HUES64 (cell line): Measurements from ENCODE around the gene AGAP1.

Source experiments
- H3K27ac ChIP-seq: 2 replicates; pipeline ENCODE4 v1.7.0; 2013; ENCODE audit warnings: low read depth, low read length, inconsistent platforms
- H3K27me3 ChIP-seq: 2 replicates; pipeline ENCODE4 v1.6.1; 2013; ENCODE audit warnings: mild to moderate bottlenecking, low read length; ENCODE audit not compliant: insufficient read depth
- H3K36me3 ChIP-seq: 2 replicates; pipeline ENCODE4 v1.6.1; 2013; ENCODE audit warnings: mild to moderate bottlenecking, low read length; ENCODE audit not compliant: insufficient read depth
- H3K4me1 ChIP-seq: 2 replicates; pipeline ENCODE4 v1.6.1; 2013; ENCODE audit warnings: mild to moderate bottlenecking, low read length, moderate library complexity; ENCODE audit not compliant: insufficient read depth
- H3K4me3 ChIP-seq: 2 replicates; pipeline ENCODE4 v1.5.1; 2013; ENCODE audit warnings: mild to moderate bottlenecking, low read length, moderate library complexity
- H3K9ac ChIP-seq: 2 replicates; pipeline ENCODE4 v1.6.1; 2013; ENCODE audit warnings: mild to moderate bottlenecking, low read depth, low read length
- H3K9me3 ChIP-seq: 2 replicates; pipeline ENCODE4 v1.6.1; 2013; ENCODE audit warnings: low read depth, low read length; ENCODE audit not compliant: insufficient read depth
- WGBS: fragments of 150-250, 120-280 bp; methylation state at CpG from one replicate; pipeline ENCODE4 v1.1.7; 2013; ENCODE audit warnings: missing lambda C conversion rate; 5-methylcytosine and 5-hydroxymethylcytosine counted together

The AGAP1 gene

DNA sequence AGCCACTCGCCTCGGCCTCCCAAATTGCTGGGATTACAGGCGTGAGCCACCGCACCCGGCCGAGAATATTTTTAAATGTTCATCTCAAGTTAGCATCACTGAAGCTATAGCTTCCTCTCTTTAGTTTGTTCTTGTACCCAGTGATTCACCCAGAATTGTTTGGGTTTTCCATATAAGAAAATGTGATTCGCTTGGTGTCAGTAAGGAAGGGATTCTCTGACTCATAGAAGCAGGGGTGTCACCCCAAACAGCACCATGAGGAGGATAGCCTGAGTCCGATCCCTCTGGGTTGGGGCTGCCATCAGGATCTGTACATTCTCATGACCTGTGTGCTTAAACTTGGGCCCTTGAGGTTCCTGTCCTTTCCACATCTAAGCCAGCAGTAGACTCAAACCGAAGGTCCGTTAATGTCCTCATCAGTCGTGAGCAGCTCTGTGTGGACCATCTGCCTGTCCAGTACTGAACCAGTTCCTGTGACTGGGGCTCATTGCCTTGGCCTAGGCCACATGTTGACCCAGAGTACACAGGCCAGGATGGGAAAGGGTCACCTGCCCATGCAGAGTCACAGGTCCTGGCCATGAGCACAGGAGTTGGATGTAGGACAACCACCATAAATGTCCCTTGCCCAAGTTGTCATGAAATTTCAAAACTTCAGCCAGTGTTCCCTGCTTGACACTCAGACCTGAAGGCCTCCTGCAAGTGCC lies 362.5 kb downstream of the AGAP1 start:
- Histone ChIP-seq H3K4me1 (peaks cover 16% of the 10 kb centered on the region), H3K27ac (no peak overlapping the region), H3K4me3 (no peak overlapping the region), H3K9ac (no peak overlapping the region), H3K27me3 (no peaks in the 10 kb centered on the region), H3K36me3 (no peaks in the 10 kb centered on the region), H3K9me3 (no peaks in the 10 kb centered on the region)
- 97% methylated on average over 11 of the region's 11 CpGs for WGBS

DNA sequence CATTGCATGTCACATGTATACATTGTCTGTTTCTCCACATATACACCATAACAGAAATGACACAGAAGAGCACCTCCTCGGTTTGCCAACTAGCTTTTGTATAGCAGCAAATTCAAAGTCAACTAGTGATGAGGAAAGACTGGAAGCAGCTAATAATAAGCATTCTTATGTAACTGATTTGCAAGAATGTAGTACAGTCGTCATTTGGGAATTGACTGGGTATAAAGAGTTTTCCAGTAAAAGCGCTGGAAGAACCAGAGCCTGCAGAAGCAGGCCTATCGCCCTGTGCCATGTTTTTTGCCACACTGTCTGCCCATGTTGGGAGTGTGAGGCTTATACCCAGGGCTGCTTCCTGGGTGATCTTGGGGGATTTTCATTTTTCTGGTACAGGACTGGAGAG lies 363.8 kb downstream of the AGAP1 start:
- Histone ChIP-seq H3K27me3 (no peaks in the 10 kb centered on the region), H3K4me1 (peaks cover 11% of the 10 kb centered on the region), H3K4me3 (no peak overlapping the region), H3K36me3 (no peaks in the 10 kb centered on the region), H3K27ac (no peak overlapping the region), H3K9me3 (no peaks in the 10 kb centered on the region), H3K9ac (no peak overlapping the region)
- WGBS, result 91% methylated on average over 4 of the region's 4 CpGs

DNA sequence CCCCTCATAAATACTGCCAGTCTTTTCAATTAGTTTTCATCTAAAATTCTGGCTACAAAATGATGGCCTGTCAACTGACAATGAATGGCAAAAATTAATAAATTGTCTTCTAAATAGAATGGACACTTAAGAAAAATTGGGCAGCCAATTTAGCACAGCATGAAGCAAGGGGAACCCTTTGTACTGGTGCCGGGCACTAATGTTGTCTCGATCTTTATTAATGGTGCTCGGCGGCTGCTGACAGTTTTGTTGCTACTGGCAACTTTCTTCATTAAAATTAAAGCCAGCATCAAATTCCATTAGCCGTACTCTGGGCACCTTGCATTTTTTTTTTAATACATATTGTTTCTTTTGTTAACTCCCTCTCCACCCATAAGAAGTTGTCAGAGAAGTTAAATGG lies 365.0 kb downstream of the AGAP1 start:
- WGBS, result 94% methylated on average over 5 of the region's 5 CpGs
- H3K27ac ChIP-seq, result no peak overlapping the region
- peaks cover 11% of the 10 kb centered on the region for H3K4me1 ChIP-seq
- no peaks in the 10 kb centered on the region for H3K36me3 ChIP-seq
- no peak overlapping the region for H3K4me3 ChIP-seq
- H3K27me3 ChIP-seq, result no peaks in the 10 kb centered on the region
- no peak overlapping the region for H3K9ac ChIP-seq
- H3K9me3 ChIP-seq, result no peaks in the 10 kb centered on the region

DNA sequence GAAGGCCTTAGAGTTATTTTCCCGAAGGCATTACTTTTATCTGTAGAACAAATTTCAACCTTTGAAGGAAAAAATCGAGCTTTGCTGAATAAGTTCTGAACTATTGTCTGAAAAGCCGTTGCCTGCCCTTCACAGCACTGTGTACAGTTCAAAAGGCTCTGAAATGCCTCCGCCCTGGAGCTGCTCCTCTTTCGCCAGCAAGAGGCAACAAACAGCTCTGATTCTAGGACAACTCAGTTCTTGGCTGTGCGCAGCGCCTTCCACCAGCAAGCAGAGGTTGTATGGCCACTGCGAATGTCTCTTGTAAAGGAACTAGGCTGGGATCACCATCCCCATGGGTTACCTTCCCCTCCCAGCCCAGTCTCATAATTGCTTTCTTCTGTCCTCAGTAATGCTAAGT lies 365.8 kb downstream of the AGAP1 start:
- Histone ChIP-seq H3K27me3 (no peaks in the 10 kb centered on the region), H3K4me3 (no peak overlapping the region), H3K27ac (no peak overlapping the region), H3K36me3 (no peaks in the 10 kb centered on the region), H3K9ac (no peak overlapping the region), H3K4me1 (peaks cover 19% of the 10 kb centered on the region; the same call in 1 of the 2 replicates), H3K9me3 (no peaks in the 10 kb centered on the region)
- 91% methylated on average over 8 of the region's 8 CpGs for WGBS

DNA sequence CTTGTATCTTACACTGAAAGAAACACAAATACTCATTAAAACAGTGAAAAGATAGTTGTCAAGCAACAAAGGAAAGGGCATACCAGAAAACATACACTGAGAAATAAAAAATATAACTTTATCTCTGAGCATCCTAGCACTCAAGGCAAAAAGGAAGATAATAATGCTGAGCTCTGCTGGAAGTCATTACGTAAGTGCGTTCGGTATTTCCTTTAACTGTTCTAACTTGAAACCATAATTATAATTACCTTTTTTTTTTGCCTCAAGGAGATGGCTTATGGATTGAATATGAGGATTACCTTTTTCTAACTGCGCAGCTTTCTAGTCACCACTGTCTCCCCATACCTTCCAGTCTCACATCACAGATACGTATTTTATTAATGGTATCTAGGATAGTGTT lies 366.3 kb downstream of the AGAP1 start:
- no peak overlapping the region for H3K4me3 ChIP-seq
- no peak overlapping the region for H3K27ac ChIP-seq
- H3K9ac ChIP-seq, result no peak overlapping the region
- WGBS, result 94% methylated on average over 3 of the region's 5 CpGs
- H3K4me1 ChIP-seq, result peaks cover 23% of the 10 kb centered on the region; the same call in 1 of the 2 replicates
- H3K36me3 ChIP-seq, result no peaks in the 10 kb centered on the region
- H3K27me3 ChIP-seq, result no peaks in the 10 kb centered on the region
- H3K9me3 ChIP-seq, result no peaks in the 10 kb centered on the region

DNA sequence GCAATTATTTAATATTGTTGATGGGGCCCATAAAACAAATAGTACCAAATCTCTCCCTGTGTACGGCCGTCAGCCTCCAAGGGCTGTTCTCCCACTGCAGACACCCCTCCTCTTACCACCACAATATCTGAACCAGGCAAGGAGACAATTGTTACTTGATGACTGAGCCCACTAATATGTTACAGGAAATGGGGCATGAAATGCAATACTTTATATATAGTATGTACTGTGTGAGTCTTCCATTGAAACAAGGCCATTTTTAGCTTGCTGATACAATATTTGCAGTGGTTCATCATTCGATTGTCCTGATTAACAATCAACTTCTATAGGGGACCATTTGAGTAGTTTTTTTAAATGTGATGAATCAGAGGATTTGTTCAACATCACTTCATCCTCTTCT lies 367.0 kb downstream of the AGAP1 start:
- 93% methylated on average over 2 of the region's 3 CpGs for WGBS
- H3K36me3 ChIP-seq, result no peaks in the 10 kb centered on the region
- no peaks in the 10 kb centered on the region for H3K27me3 ChIP-seq
- H3K9me3 ChIP-seq, result no peaks in the 10 kb centered on the region
- no peak overlapping the region for H3K4me3 ChIP-seq
- H3K27ac ChIP-seq, result no peak overlapping the region
- no peak overlapping the region for H3K9ac ChIP-seq
- peaks cover 31% of the 10 kb centered on the region for H3K4me1 ChIP-seq

DNA sequence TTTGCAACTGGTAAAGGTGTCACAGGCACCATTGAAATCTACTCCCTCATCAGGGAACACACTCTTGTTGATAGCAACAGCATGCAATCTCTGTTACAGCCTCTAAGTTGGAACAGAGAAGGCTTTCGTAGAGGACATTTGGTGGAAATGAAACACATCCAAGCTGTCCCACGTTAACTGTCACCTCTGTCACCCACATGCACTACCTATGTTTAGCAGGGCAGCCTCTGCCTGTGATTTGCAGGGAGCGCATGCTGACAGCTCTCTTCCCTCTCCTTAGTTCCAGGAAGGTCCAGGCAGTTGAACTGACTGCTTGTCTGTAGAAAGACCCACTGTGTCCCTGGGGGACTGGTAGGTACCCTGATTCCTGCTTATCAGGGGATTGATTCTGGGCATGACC lies 367.5 kb downstream of the AGAP1 start:
- Histone ChIP-seq H3K9me3 (no peaks in the 10 kb centered on the region), H3K4me1 (peaks cover 36% of the 10 kb centered on the region), H3K27ac (no peak overlapping the region), H3K36me3 (no peaks in the 10 kb centered on the region), H3K9ac (no peak overlapping the region), H3K27me3 (no peaks in the 10 kb centered on the region), H3K4me3 (no peak overlapping the region)
- 96% methylated on average over 3 of the region's 3 CpGs for WGBS

DNA sequence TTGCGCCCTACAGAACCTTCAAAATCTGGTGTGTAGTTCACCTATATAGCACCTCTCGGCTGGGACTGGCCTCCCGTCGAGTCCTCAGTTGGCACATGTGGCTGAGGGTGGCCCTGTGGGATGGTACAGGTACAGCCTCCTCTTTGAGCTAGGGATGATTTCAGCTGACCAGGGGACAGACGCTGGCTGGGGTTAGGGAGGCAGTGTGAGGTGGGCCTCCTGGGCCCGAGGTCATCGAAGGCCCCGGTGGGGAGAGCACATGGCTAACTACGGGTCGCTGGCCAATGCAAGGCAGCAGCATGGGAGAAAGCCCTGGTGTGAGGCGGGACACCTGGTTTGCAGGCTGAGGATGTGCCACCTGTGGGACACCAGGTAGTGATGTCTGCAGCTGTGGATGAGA lies 369.6 kb downstream of the AGAP1 start:
- no peak overlapping the region for H3K27ac ChIP-seq
- no peaks in the 10 kb centered on the region for H3K9me3 ChIP-seq
- WGBS, result 95% methylated on average over 11 of the region's 11 CpGs
- peaks cover 38% of the 10 kb centered on the region for H3K4me1 ChIP-seq
- H3K9ac ChIP-seq, result no peak overlapping the region
- no peaks in the 10 kb centered on the region for H3K36me3 ChIP-seq
- H3K27me3 ChIP-seq, result no peaks in the 10 kb centered on the region
- no peak overlapping the region for H3K4me3 ChIP-seq

DNA sequence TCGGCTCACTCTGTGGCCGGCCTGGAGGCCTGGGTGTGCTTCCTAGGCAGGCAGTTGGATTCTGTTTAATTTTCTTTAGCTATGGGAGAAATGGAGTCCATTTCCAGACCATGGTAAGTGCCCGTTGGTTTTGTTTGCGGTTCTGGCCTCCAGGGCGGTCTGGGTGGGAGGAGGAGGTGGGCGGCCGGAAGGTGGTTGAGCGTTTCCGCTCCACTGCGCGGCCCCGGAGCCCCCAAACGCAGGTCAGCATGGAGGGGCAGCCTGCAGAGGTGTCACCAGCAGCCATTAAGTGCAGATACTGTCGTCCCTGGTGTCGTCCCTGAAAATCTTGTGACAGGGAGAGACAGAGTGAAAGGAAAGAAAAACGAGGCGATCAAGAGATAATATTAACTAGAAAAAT lies 370.5 kb downstream of the AGAP1 start:
- H3K9ac ChIP-seq, result no peak overlapping the region
- H3K36me3 ChIP-seq, result no peaks in the 10 kb centered on the region
- WGBS, result 90% methylated on average over 17 of the region's 17 CpGs
- peaks cover 31% of the 10 kb centered on the region for H3K4me1 ChIP-seq
- H3K27me3 ChIP-seq, result no peaks in the 10 kb centered on the region
- H3K9me3 ChIP-seq, result no peaks in the 10 kb centered on the region
- H3K4me3 ChIP-seq, result no peak overlapping the region
- no peak overlapping the region for H3K27ac ChIP-seq

DNA sequence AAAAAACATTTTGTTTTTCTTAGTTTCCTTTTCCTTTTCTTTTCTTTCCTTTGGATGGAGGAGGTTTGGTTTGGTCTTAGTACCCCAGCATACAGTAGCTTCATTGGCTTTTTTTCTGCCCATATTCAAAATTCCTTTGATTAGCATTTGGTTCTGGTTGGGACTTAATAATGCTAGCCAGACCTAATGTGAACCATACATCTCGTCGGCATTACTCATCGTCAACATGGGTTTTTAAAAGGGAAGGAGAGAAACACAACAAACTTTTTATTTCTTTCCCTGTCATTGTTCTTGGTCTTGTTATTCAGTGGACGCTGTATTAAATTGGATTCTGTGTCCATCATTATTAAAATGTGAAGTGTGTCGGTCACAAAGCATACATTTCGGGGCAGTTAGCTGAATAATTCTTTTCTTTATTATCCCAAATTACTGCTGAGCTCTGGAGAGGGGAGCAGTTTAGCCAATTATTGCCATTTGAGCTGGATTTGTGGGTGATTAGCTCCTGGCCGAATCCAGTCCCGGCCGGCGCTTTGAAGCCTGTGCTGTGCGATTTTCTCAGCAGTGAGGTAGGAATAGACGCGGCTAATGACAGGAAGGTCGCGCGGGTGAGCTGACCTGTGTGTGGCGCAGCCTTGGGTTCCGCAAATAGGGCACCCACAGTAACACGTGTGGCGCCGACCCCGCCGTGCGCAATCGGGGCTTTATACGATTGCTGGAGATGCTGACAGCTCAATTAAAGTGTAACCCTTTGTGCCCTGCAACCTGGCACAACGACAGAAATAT lies 371.1 kb downstream of the AGAP1 start:
- H3K4me1 ChIP-seq, result peaks cover 29% of the 10 kb centered on the region
- no peak overlapping the region for H3K27ac ChIP-seq
- 72% methylated on average over 27 of the region's 27 CpGs for WGBS
- no peaks in the 10 kb centered on the region for H3K9me3 ChIP-seq
- H3K9ac ChIP-seq, result no peak overlapping the region
- no peaks in the 10 kb centered on the region for H3K27me3 ChIP-seq
- H3K36me3 ChIP-seq, result no peaks in the 10 kb centered on the region
- H3K4me3 ChIP-seq, result no peak overlapping the region

DNA sequence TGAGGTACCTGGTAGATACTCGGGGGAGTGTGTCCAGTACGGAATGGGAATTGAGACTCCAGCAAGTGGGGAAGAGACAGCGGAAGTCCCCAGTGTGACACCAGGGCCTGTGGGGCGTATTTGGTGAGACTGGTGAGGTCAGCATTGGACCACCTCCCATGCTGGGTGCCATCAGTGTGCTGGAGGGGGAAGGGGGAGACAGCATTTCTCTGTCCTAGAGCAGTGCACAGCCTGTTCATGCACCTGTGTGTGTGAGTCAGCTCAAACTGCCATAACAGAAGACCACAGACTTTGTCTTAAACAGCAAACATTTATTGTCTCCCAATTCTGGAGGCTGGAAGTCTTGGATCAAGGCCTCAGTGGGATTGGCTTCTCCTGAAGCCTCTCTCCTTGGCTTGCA lies 372.5 kb downstream of the AGAP1 start:
- H3K27ac ChIP-seq, result no peak overlapping the region
- WGBS, result 92% methylated on average over 4 of the region's 4 CpGs
- H3K4me3 ChIP-seq, result no peak overlapping the region
- H3K27me3 ChIP-seq, result no peaks in the 10 kb centered on the region
- H3K36me3 ChIP-seq, result no peaks in the 10 kb centered on the region
- H3K4me1 ChIP-seq, result peaks cover 27% of the 10 kb centered on the region
- H3K9me3 ChIP-seq, result 0 out of 2 replicates have a peak, but pooled peaks cover 2% of the 10 kb centered on the region
- H3K9ac ChIP-seq, result no peak overlapping the region
